ENCODE measurements around the gene ITGB8. TPM values are rescaled to one million over a fixed set of nuclear protein-coding genes. Genes with fewer than 3 reads are reported as not detected.

ITGB8 gene
- total and polyA plus RNA-seq, 2 of the 4 experiments (the other 2 are of a cell fraction), result 2.6 to 10.2 TPM

DNA sequence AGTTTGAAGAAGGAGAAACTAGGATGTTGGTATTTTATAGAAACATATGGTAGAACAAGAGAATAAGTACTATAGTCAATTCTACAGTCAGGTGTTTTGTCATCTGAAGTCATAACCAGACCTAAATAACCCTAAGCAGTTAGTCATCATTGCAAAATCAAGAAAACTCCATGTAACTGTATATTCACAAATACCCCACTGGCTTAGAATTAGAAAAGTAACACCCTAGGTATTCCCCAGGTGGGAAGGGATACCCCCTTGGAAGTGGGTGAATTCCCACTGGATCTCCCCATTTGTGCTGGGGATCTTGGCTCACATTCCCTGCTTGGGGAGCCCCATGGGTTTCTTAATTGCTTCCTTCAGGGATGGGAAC, 45.9 kb upstream of the ITGB8 start:
- Histone ChIP-seq H3K9me3 (ENCODE audit: control insufficient read depth, insufficient read depth, low read length) (no peaks in the 10 kb centered on the region), H3K56ac (ENCODE audit: extremely low read depth, insufficient read depth, low read length) (no peak overlapping the region), H2AK9ac (replicated peaks; ENCODE audit: low read depth, low read length, poor library complexity) (no peak overlapping the region), H3K4me3 (ENCODE audit: insufficient read depth, low read depth, low read length) (no peak overlapping the region), H3K18ac (ENCODE audit: low read depth, low read length) (no peak overlapping the region), H3K14ac (replicated peaks; ENCODE audit: low read depth, low read length) (no peak overlapping the region), H3K23ac (ENCODE audit: low read depth, low read length) (no peak overlapping the region), H3K27ac (ENCODE audit: insufficient read depth, low read length) (no peak overlapping the region), H3K79me1 (ENCODE audit: low read depth in 1 of 2, low read length in 2 of 2) (no peaks in the 10 kb centered on the region), H3K9me1 (ENCODE audit: insufficient read depth, low read length) (no peaks in the 10 kb centered on the region), H2AK5ac (ENCODE audit: low read depth, low read length) (no peak overlapping the region), H2BK5ac (ENCODE audit: low read depth, low read length, poor library complexity, severe bottlenecking) (no peak overlapping the region), H4K20me1 (ENCODE audit: insufficient read depth, low read length) (no peaks in the 10 kb centered on the region), H3K27me3 (ENCODE audit: control insufficient read depth, insufficient read depth, low read length) (no peaks in the 10 kb centered on the region), H2AFZ (replicated peaks; ENCODE audit: low read length, poor library complexity) (no peak overlapping the region), H2BK120ac (ENCODE audit: low read depth, low read length) (no peak overlapping the region), H4K91ac (ENCODE audit: insufficient read depth, low read depth, low read length) (no peak overlapping the region), H3K4me1 (ENCODE audit: control insufficient read depth, insufficient read depth, low read length) (no peaks in the 10 kb centered on the region), H3K4me2 (ENCODE audit: low read depth, low read length) (no peak overlapping the region), H4K5ac (ENCODE audit: low read depth, low read length) (no peak overlapping the region), H4K8ac (ENCODE audit: low read depth in 2 of 2, low read length in 2 of 2) (no peak overlapping the region), H3K9ac (ENCODE audit: low read depth, low read length) (no peak overlapping the region), H2BK15ac (ENCODE audit: low read depth, low read length) (no peak overlapping the region), H3K4ac (ENCODE audit: low read depth, low read length) (no peak overlapping the region), H3K36me3 (ENCODE audit: control insufficient read depth, insufficient read depth, low read length) (no peaks in the 10 kb centered on the region), H2BK20ac (ENCODE audit: low read depth, low read length) (peak overlapping the region; percentile 31; the same call in 1 of the 2 replicates)
- ATAC-seq (ENCODE audit: low read depth) (no peak), DNase-seq (peak; percentile 26)
- dilution Hi-C loops (cut with HindIII; ENCODE audit: low sequenced_read_pairs, unreplicated experiment) (no loop called here), intact Hi-C loops (cut with micrococcal nuclease) (no loop called here), in situ Hi-C loops (cut with MboI; ENCODE audit: low sequenced_read_pairs) (no loop called here)
- no TSS peak for BruUV-seq (replicated peaks)
- ChIA-PET POLR2A (ENCODE audit: unreplicated experiment) (no interaction called here), CTCF (no interaction called here)
- TF ChIP-seq, protein P1, sequence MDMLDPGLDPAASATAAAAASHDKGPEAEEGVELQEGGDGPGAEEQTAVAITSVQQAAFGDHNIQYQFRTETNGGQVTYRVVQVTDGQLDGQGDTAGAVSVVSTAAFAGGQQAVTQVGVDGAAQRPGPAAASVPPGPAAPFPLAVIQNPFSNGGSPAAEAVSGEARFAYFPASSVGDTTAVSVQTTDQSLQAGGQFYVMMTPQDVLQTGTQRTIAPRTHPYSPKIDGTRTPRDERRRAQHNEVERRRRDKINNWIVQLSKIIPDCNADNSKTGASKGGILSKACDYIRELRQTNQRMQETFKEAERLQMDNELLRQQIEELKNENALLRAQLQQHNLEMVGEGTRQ (IDR thresholded peaks at IDR 0.05; ENCODE audit: low read depth, low read length), result no peak
- TF ChIP-seq BHLHE40 (IDR thresholded peaks at IDR 0.05; ENCODE audit: low read depth, low read length) (no peak), CEBPB (IDR thresholded peaks at IDR 0.05; ENCODE audit: low read depth, low read length) (no peak), MXI1 (IDR thresholded peaks at IDR 0.05; ENCODE audit: borderline replicate concordance, low read depth, low read length) (no peak), MAFK (IDR thresholded peaks at IDR 0.05; ENCODE audit: low read depth, low read length) (no peak)

Data from IMR-90 (cell line).